Astrocyte (in vitro differentiated cells and primary cell): ENCODE measurements around the gene RHBDL1. TPM values are rescaled to one million over a fixed set of nuclear protein-coding genes. Genes with fewer than 3 reads are reported as not detected.

Source experiments
- DNase-seq: peaks from one replicate; pipeline ENCODE4 v3.0.0-alpha.2; 2010; ENCODE audit warnings: low read depth
- FAIRE-seq: peaks from 2 replicates; lab custom pipeline; 2011; peaks lifted over from hg19 to GRCh38; lab: Jason Lieb, UNC
- H2AFZ ChIP-seq: 2 replicates; pipeline ENCODE4 v1.6.0; 2012; ENCODE audit warnings: low read depth, low read length, inconsistent platforms
- H3K27ac ChIP-seq: 2 replicates; pipeline ENCODE4 v1.5.1; 2011; ENCODE audit warnings: low read depth, low read length, inconsistent platforms
- H3K27me3 ChIP-seq: 2 replicates; pipeline ENCODE4 v1.6.0; 2011; ENCODE audit warnings: low read length, inconsistent platforms; ENCODE audit not compliant: insufficient read depth
- H3K36me3 ChIP-seq: 2 replicates; pipeline ENCODE4 v1.5.1; 2011; ENCODE audit warnings: low read length, inconsistent platforms; ENCODE audit not compliant: insufficient read depth
- H3K4me1 ChIP-seq: 2 replicates; pipeline ENCODE4 v1.5.1; 2011; ENCODE audit warnings: low read length, inconsistent platforms; ENCODE audit not compliant: insufficient read depth
- H3K4me2 ChIP-seq: 2 replicates; pipeline ENCODE4 v1.6.0; 2012; ENCODE audit warnings: low read length, inconsistent platforms
- H3K4me3 ChIP-seq: 2 replicates; pipeline ENCODE4 v1.5.1; 2011; ENCODE audit warnings: low read depth, mild to moderate bottlenecking, low read length, inconsistent platforms; ENCODE audit not compliant: insufficient read depth
- H3K79me2 ChIP-seq: 2 replicates; pipeline ENCODE4 v1.6.0; 2012; ENCODE audit warnings: mild to moderate bottlenecking, low read length, inconsistent platforms; ENCODE audit not compliant: insufficient read depth
- H3K9ac ChIP-seq: 2 replicates; pipeline ENCODE4 v1.6.0; 2012; ENCODE audit warnings: mild to moderate bottlenecking, low read length, inconsistent platforms
- H3K9me3 ChIP-seq: 2 replicates; pipeline ENCODE4 v1.5.1; 2012; ENCODE audit warnings: low read depth, mild to moderate bottlenecking, low read length, inconsistent platforms; ENCODE audit not compliant: insufficient read depth
- H4K20me1 ChIP-seq: 2 replicates; pipeline ENCODE4 v1.6.0; 2012; ENCODE audit warnings: low read length, inconsistent platforms; ENCODE audit not compliant: insufficient read depth
- H3K27ac Mint-ChIP-seq: one replicate; pipeline ENCODE4 v1.8.0; 2021; ENCODE audit warnings: mild to moderate bottlenecking, mixed read lengths; ENCODE audit not compliant: unreplicated experiment
- H3K27me3 Mint-ChIP-seq: one replicate; pipeline ENCODE4 v1.8.0; 2021; ENCODE audit warnings: low read depth, mixed read lengths; ENCODE audit not compliant: unreplicated experiment
- H3K36me3 Mint-ChIP-seq: one replicate; pipeline ENCODE4 v1.8.0; 2021; ENCODE audit warnings: low read depth, mixed read lengths; ENCODE audit not compliant: unreplicated experiment
- H3K4me1 Mint-ChIP-seq: one replicate; pipeline ENCODE4 v1.8.0; 2021; ENCODE audit warnings: low read depth, mixed read lengths; ENCODE audit not compliant: unreplicated experiment
- H3K4me3 Mint-ChIP-seq: one replicate; pipeline ENCODE4 v1.8.0; 2021; ENCODE audit warnings: mild to moderate bottlenecking, moderate library complexity, mixed read lengths; ENCODE audit not compliant: unreplicated experiment
- H3K9me3 Mint-ChIP-seq: one replicate; pipeline ENCODE4 v1.8.0; 2021; ENCODE audit warnings: mild to moderate bottlenecking, mixed read lengths; ENCODE audit not compliant: unreplicated experiment
- EZH2 ChIP-seq: IDR thresholded peaks from 2 replicates; pipeline ENCODE4 v1.6.1; 2012; ENCODE audit warnings: mild to moderate bottlenecking, low read length, inconsistent platforms; ENCODE audit not compliant: insufficient read depth
- total RNA-seq: library from RNA; stranded (reverse); gene quantifications from 2 replicates; pipeline ENCODE4 v1.2.1, GENCODE V29; 2021
- TF ChIP-seq, protein P1 (sequence below): IDR thresholded peaks from 2 replicates; pipeline ENCODE4 v1.5.1; 2011; ENCODE audit warnings: low read depth, mild to moderate bottlenecking, inconsistent platforms, low read length, moderate library complexity; ENCODE audit not compliant: insufficient read depth

Gene RHBDL1
- total RNA-seq, 1 donor from 2014 or later, result 4.9 TPM

DNA sequence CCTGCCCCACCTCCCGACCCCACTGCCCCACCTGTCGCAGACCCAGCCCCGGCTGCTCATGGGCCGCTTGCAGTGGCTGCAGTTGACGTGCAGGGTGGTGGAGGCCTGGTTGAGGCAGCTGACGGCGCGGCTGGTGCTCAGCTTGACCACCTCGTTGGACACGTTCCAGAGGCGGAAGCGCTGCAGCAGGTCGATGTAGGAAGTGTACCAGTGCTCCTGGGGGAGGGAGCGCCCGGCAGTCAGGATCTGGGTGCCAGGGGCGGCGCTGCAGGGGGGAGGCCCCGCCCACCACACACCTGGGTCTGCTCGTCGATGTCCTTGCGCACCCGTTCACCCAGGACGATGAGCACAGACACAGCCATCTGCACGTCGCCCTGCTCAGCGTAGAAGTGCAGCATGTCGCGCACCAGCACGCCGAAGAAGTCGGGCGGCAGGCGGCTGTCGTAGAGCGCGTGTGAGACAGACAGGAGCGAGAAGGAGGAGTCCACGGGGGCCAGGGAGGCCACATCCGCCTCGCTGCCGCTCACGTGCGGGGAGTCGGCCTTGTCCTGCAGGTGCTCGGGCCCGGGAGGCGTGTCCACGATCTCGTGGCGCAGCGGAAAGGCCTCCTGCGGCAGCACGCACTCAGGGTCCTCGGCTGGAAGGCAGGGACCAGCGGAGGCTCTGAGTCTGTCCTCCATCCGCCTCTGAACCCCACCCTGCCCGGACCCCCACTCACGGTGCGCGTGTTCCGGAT is 9.7 kb downstream of the RHBDL1 start:
- Mint-ChIP-seq H3K27me3 (no peaks in the 10 kb centered on the region), H3K9me3 (no peaks in the 10 kb centered on the region), H3K4me3 (no peak overlapping the region), H3K4me1 (peaks cover 13% of the 10 kb centered on the region), H3K36me3 (peaks cover 10% of the 10 kb centered on the region), H3K27ac (no peak overlapping the region)
- H3K27me3 ChIP-seq, result no peaks in the 10 kb centered on the region
- H4K20me1 ChIP-seq, result peaks cover 31% of the 10 kb centered on the region
- DNase-seq (no peak), FAIRE-seq (no peak)
- H3K36me3 ChIP-seq, result peaks cover 3% of the 10 kb centered on the region
- H3K9ac ChIP-seq, result no peak overlapping the region
- peaks cover 78% of the 10 kb centered on the region for H3K79me2 ChIP-seq
- no peak overlapping the region for H3K4me2 ChIP-seq
- H3K4me3 ChIP-seq, result no peak overlapping the region
- H2AFZ ChIP-seq, result no peak overlapping the region
- no peaks in the 10 kb centered on the region for H3K9me3 ChIP-seq
- H3K4me1 ChIP-seq, result peaks cover 34% of the 10 kb centered on the region
- TF ChIP-seq, protein P1, sequence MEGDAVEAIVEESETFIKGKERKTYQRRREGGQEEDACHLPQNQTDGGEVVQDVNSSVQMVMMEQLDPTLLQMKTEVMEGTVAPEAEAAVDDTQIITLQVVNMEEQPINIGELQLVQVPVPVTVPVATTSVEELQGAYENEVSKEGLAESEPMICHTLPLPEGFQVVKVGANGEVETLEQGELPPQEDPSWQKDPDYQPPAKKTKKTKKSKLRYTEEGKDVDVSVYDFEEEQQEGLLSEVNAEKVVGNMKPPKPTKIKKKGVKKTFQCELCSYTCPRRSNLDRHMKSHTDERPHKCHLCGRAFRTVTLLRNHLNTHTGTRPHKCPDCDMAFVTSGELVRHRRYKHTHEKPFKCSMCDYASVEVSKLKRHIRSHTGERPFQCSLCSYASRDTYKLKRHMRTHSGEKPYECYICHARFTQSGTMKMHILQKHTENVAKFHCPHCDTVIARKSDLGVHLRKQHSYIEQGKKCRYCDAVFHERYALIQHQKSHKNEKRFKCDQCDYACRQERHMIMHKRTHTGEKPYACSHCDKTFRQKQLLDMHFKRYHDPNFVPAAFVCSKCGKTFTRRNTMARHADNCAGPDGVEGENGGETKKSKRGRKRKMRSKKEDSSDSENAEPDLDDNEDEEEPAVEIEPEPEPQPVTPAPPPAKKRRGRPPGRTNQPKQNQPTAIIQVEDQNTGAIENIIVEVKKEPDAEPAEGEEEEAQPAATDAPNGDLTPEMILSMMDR, result no peak
- H3K27ac ChIP-seq, result no peak overlapping the region

DNA sequence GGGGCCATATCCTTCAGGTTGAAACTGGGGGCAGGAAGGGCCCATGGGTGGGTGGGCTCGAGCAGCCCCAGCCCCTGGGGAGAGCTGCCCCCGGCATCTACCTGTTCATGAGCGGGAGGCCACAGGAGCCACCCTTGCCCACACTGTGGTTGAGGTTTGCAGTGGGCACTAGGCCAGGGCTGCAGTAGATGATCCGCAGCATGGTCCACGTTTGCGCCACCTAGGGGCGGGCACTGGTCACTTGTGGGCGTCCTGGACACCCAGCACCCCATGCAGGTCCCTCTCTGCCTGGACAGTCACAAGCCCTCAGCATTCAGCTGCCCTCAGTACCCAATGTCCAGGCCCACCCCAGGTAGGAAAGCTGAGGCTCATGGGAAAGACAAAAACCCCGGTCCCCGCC is 10.5 kb downstream of the RHBDL1 start:
- Mint-ChIP-seq H3K9me3 (no peaks in the 10 kb centered on the region), H3K36me3 (peaks cover 10% of the 10 kb centered on the region), H3K4me1 (peaks cover 14% of the 10 kb centered on the region), H3K4me3 (peak overlapping the region; percentile 67), H3K27me3 (peaks cover 3% of the 10 kb centered on the region), H3K27ac (no peak overlapping the region)
- no peaks in the 10 kb centered on the region for H3K9me3 ChIP-seq
- no peak overlapping the region for H3K4me2 ChIP-seq
- no peak for DNase-seq
- no peak for FAIRE-seq
- peaks cover 3% of the 10 kb centered on the region for H3K36me3 ChIP-seq
- no peak overlapping the region for H3K4me3 ChIP-seq
- no peak overlapping the region for H3K27ac ChIP-seq
- no peak overlapping the region for H2AFZ ChIP-seq
- H3K9ac ChIP-seq, result no peak overlapping the region
- TF ChIP-seq, protein P1, result peak; percentile 19
- TF ChIP-seq EZH2, result no peak
- peaks cover 30% of the 10 kb centered on the region for H3K4me1 ChIP-seq
- H3K79me2 ChIP-seq, result peaks cover 70% of the 10 kb centered on the region
- no peaks in the 10 kb centered on the region for H3K27me3 ChIP-seq
- peaks cover 26% of the 10 kb centered on the region for H4K20me1 ChIP-seq
